ENCODE measurements around the gene ZBTB9.

- TF ChIP-seq CTCF (IDR thresholded peaks at IDR 0.05 in 8 of 11, conservative IDR thresholded peaks at IDR 0.05 in 3 of 11): no peak
- TF ChIP-seq POLR2AphosphoS5 (IDR thresholded peaks at IDR 0.05): peak in 1 of 3 donors; percentile 32
- TF ChIP-seq POLR2A (IDR thresholded peaks at IDR 0.05): no peak
Measured at GRCh38 chr6:33428966-33429749, 25.2 kb upstream of the ZBTB9 start.
